IMR-90 (cell line): ENCODE results near the gene FGD5. TPM values are rescaled to one million over a fixed set of nuclear protein-coding genes. Genes with fewer than 3 reads are reported as not detected.

ENCODE experiments used
- ATAC-seq: fragments of 200-7000 bp; cut with Tn5 transposase; 2 replicates; pipeline ENCODE4 v1.9.1; 2020; ENCODE audit warnings: low read depth, mild to moderate bottlenecking, moderate library complexity
- BruUV-seq: library from RNA; stranded (reverse); fragments of 400-500 nt; replicated peaks from 2 replicates; lab custom pipeline; 2021; lab: Mats Ljungman, UMichigan
- CTCF ChIA-PET: fragments of 300-600 bp; formaldehyde crosslinking; extraction: SDS; loops from one replicate; lab custom pipeline; 2021; ENCODE audit warnings: antibody characterized with exemption; lab: Yijun Ruan, JAX
- POLR2A ChIA-PET: fragments of 300-600 bp; sonication (Branson Sonifier 250); formaldehyde crosslinking; loops from one replicate; lab custom pipeline; 2022; ENCODE audit warnings: antibody characterized with exemption; ENCODE audit not compliant: unreplicated experiment; lab: Charles Lee
- DNase-seq: peaks from one replicate; pipeline ENCODE4 v3.0.0; 2013
- H2AFZ ChIP-seq: replicated peaks from 2 replicates; pipeline ENCODE3; 2013; ENCODE audit warnings: low read length, mild to moderate bottlenecking; ENCODE audit not compliant: poor library complexity
- H2AK5ac ChIP-seq: 2 replicates; pipeline ENCODE4 v1.6.1; 2013; ENCODE audit warnings: low read depth, low read length, inconsistent platforms
- H2AK9ac ChIP-seq: replicated peaks from 2 replicates; pipeline ENCODE3; 2013; ENCODE audit warnings: mild to moderate bottlenecking, low read depth, low read length, moderate library complexity; ENCODE audit not compliant: poor library complexity
- H2BK120ac ChIP-seq: 2 replicates; pipeline ENCODE4 v1.6.1; 2013; ENCODE audit warnings: low read depth, low read length, inconsistent platforms
- H2BK15ac ChIP-seq: 3 replicates; pipeline ENCODE4 v1.6.1; 2013; ENCODE audit warnings: low read depth, low read length, inconsistent platforms
- H2BK20ac ChIP-seq: 2 replicates; pipeline ENCODE4 v1.6.1; 2013; ENCODE audit warnings: low read depth, mild to moderate bottlenecking, inconsistent platforms, low read length, moderate library complexity
- H2BK5ac ChIP-seq: 2 replicates; pipeline ENCODE4 v1.6.1; 2013; ENCODE audit warnings: mild to moderate bottlenecking, low read depth, low read length, inconsistent platforms; ENCODE audit not compliant: poor library complexity, severe bottlenecking
- H3K14ac ChIP-seq: replicated peaks from 2 replicates; pipeline ENCODE4 v1.6.1; 2013; ENCODE audit warnings: low read depth, low read length, inconsistent platforms
- H3K18ac ChIP-seq: 2 replicates; pipeline ENCODE4 v1.6.1; 2013; ENCODE audit warnings: low read depth, low read length, control low read depth
- H3K23ac ChIP-seq: 2 replicates; pipeline ENCODE4 v1.6.1; 2013; ENCODE audit warnings: low read depth, low read length, inconsistent platforms
- H3K27ac ChIP-seq: 2 replicates; pipeline ENCODE4 v1.5.1; 2013; ENCODE audit warnings: mild to moderate bottlenecking, control low read depth, low read length; ENCODE audit not compliant: insufficient read depth
- H3K27me3 ChIP-seq: 2 replicates; pipeline ENCODE4 v1.6.1; 2013; ENCODE audit warnings: low read length; ENCODE audit not compliant: control insufficient read depth, insufficient read depth
- H3K36me3 ChIP-seq: 2 replicates; pipeline ENCODE4 v1.6.1; 2013; ENCODE audit warnings: low read length, mixed read lengths; ENCODE audit not compliant: control insufficient read depth, insufficient read depth
- H3K4ac ChIP-seq: 2 replicates; pipeline ENCODE4 v1.6.1; 2013; ENCODE audit warnings: low read depth, low read length, inconsistent platforms
- H3K4me1 ChIP-seq: 2 replicates; pipeline ENCODE4 v1.6.1; 2013; ENCODE audit warnings: low read length, mixed read lengths; ENCODE audit not compliant: control insufficient read depth, insufficient read depth
- H3K4me2 ChIP-seq: 2 replicates; pipeline ENCODE4 v1.6.1; 2013; ENCODE audit warnings: low read depth, mild to moderate bottlenecking, control low read depth, low read length, moderate library complexity
- H3K4me3 ChIP-seq: 2 replicates; pipeline ENCODE4 v1.5.1; 2013; ENCODE audit warnings: low read depth, mild to moderate bottlenecking, control low read depth, low read length, moderate library complexity; ENCODE audit not compliant: insufficient read depth
- H3K56ac ChIP-seq: 2 replicates; pipeline ENCODE4 v1.6.1; 2013; ENCODE audit warnings: low read length, inconsistent platforms; ENCODE audit not compliant: insufficient read depth; ENCODE audit errors: extremely low read depth
- H3K79me1 ChIP-seq, 2 experiments: 2 replicates each; pipeline ENCODE4 v1.6.1; 2013; ENCODE audit warnings: low read length in 2 of 2, inconsistent platforms in 1 of 2, low read depth in 1 of 2
- H3K9ac ChIP-seq: 2 replicates; pipeline ENCODE4 v1.6.1; 2013; ENCODE audit warnings: low read depth, low read length, control low read depth
- H3K9me1 ChIP-seq: 2 replicates; pipeline ENCODE4 v1.6.1; 2013; ENCODE audit warnings: low read length, inconsistent platforms; ENCODE audit not compliant: insufficient read depth
- H3K9me3 ChIP-seq: 2 replicates; pipeline ENCODE4 v1.6.1; 2013; ENCODE audit warnings: low read length; ENCODE audit not compliant: control insufficient read depth, insufficient read depth
- H4K20me1 ChIP-seq: 2 replicates; pipeline ENCODE4 v1.6.1; 2013; ENCODE audit warnings: low read length, inconsistent platforms; ENCODE audit not compliant: insufficient read depth
- H4K5ac ChIP-seq: 2 replicates; pipeline ENCODE4 v1.6.1; 2013; ENCODE audit warnings: mild to moderate bottlenecking, low read depth, low read length, control low read depth
- H4K8ac ChIP-seq, 2 experiments: 2 replicates each; pipeline ENCODE4 v1.6.1; 2013; ENCODE audit warnings: low read depth in 2 of 2, low read length in 2 of 2, control low read depth in 1 of 2, inconsistent platforms in 1 of 2
- H4K91ac ChIP-seq: 2 replicates; pipeline ENCODE4 v1.6.1; 2013; ENCODE audit warnings: low read depth, low read length, inconsistent platforms; ENCODE audit not compliant: insufficient read depth
- BHLHE40 ChIP-seq: fragments of 150-350 bp; IDR thresholded peaks from 2 replicates; pipeline ENCODE4 v1.6.1; 2016; ENCODE audit warnings: mild to moderate bottlenecking, low read depth, low read length
- POLR2A ChIP-seq: IDR thresholded peaks from 2 replicates; pipeline ENCODE4 v1.6.1; 2012; ENCODE audit warnings: mild to moderate bottlenecking, low read depth, low read length
- RAD21 ChIP-seq: IDR thresholded peaks from 2 replicates; pipeline ENCODE4 v1.6.1; 2012; ENCODE audit warnings: low read length, improper control_type of control experiment
- RCOR1 ChIP-seq: IDR thresholded peaks from 2 replicates; pipeline ENCODE4 v1.6.1; 2012; ENCODE audit warnings: mild to moderate bottlenecking, low read length, improper control_type of control experiment; ENCODE audit not compliant: insufficient replicate concordance
- SMC3 ChIP-seq: fragments of 150-350 bp; IDR thresholded peaks from 2 replicates; pipeline ENCODE4 v1.6.1; 2016; ENCODE audit warnings: low read depth, mild to moderate bottlenecking, antibody characterized with exemption, low read length, moderate library complexity
- WGBS, 2 experiments: methylation state at CpG; one replicate each; pipeline versions ENCODE4 v1.1.5 to v1.1.7; 2013; ENCODE audit warnings: missing lambda C conversion rate in 2 of 2; ENCODE audit not compliant: insufficient read length in 1 of 2; ENCODE audit errors: extremely low coverage in 2 of 2; 5-methylcytosine and 5-hydroxymethylcytosine counted together
- dilution Hi-C: fragments of 300-500 bp; cut with HindIII; formaldehyde crosslinking; loops from one replicate; pipeline ENCODE4 v1.14.3; 2018; ENCODE audit warnings: low sequenced_read_pairs; ENCODE audit not compliant: unreplicated experiment
- in situ Hi-C: fragments of 300-500 bp; cut with MboI; formaldehyde crosslinking; loops from 3 replicates; pipeline ENCODE4 v1.14.3; 2019; ENCODE audit warnings: low sequenced_read_pairs, inconsistent platforms, mixed read lengths
- intact Hi-C: fragments of 100-400 bp; cut with micrococcal nuclease; formaldehyde crosslinking; loops from 2 replicates; pipeline ENCODE4 v1.10.0; 2022
- polyA plus RNA-seq, 3 experiments: library from polyadenylated mRNA; depleted of rRNA; stranded (reverse); fragments of >200 nt; gene quantifications; 2 replicates each; pipeline ENCODE4 v1.2.3, GENCODE V29; 2012; ENCODE audit warnings: low replicate concordance in 1 of 3
- total RNA-seq: library from RNA; depleted of rRNA; stranded (reverse); fragments of >200 nt; gene quantifications from 2 replicates; pipeline ENCODE4 v1.2.3, GENCODE V29; 2012
- TF ChIP-seq, protein P1 (sequence below): conservative IDR thresholded peaks from 2 replicates; pipeline ENCODE4 v1.5.1; 2012; ENCODE audit warnings: mild to moderate bottlenecking, low read depth, low read length, improper control_type of control experiment
- TF ChIP-seq, protein P2 (sequence below): fragments of 150-350 bp; IDR thresholded peaks from 2 replicates; pipeline ENCODE4 v1.6.1; 2016; ENCODE audit warnings: low read depth, mild to moderate bottlenecking, low read length, moderate library complexity, borderline replicate concordance

The FGD5 gene
- total and polyA plus RNA-seq, 2 of the 4 experiments (the other 2 are of a cell fraction), result not detected

DNA sequence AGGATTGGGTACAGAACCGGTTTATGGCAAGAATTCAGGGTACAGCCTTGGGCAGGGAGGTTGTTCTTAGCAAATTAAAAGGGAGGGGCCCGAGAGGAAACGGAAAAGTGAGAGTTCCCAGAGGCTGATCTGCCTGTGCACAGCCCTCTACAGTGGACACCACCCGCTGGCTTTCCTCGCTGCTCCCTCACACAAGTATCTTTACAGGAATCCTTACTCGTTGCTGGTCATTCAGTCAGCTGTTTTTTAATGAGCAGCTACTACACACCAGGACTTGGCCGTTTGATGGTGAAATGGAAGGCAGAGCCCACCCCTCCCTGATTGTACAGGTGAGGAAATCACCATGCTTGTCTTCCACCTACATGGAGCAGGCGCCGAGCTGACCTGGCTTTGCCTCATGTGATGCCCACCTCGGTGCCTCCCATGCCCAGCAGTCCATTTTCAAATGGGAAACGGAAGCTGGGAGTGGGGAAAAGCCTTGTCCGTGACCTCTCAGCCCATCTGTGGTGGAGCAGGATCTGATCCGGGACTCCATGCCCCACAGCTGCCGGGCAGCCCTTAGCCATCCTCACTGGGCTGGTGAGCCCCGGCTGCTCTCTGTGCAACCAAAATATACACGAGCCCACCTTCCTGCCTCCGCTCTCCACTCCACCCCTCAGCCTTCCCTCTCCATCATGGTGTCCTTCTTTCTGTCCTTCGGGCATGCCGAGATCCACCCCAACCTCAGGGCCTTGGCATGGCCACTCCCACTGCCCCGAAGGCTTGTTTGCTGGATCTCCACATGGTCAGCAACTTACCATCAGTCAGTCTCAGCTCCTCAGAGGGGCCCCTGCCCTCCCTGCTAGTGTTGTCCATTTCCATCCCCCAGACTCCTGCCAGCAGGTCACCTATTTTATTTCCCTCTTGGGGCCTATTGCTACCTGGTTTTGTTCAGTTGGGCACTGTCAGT, 33.3 kb upstream of the FGD5 start:
- H3K14ac ChIP-seq, result no peak overlapping the region
- H2BK20ac ChIP-seq, result no peak overlapping the region
- H3K23ac ChIP-seq, result no peak overlapping the region
- in situ Hi-C loops (no loop called here), dilution Hi-C loops (no loop called here), intact Hi-C loops (no loop called here)
- no peak overlapping the region for H4K91ac ChIP-seq
- no peaks in the 10 kb centered on the region for H3K79me1 ChIP-seq
- H4K20me1 ChIP-seq, result no peaks in the 10 kb centered on the region
- H3K27me3 ChIP-seq, result peaks cover 18% of the 10 kb centered on the region; the same call in 1 of the 2 replicates
- no peak overlapping the region for H2AK5ac ChIP-seq
- ATAC-seq, result no peak
- DNase-seq, result no peak
- H3K18ac ChIP-seq, result no peak overlapping the region
- no peaks in the 10 kb centered on the region for H3K9me1 ChIP-seq
- H3K4me1 ChIP-seq, result no peaks in the 10 kb centered on the region
- H2AFZ ChIP-seq, result no peak overlapping the region
- H3K9ac ChIP-seq, result no peak overlapping the region
- H3K4me3 ChIP-seq, result no peak overlapping the region
- no peak overlapping the region for H3K4ac ChIP-seq
- H2BK5ac ChIP-seq, result no peak overlapping the region
- no peak overlapping the region for H4K5ac ChIP-seq
- no peak overlapping the region for H2AK9ac ChIP-seq
- no peak overlapping the region for H2BK120ac ChIP-seq
- no peaks in the 10 kb centered on the region for H3K9me3 ChIP-seq
- 78% methylated on average over 8 of the region's 20 CpGs; no CpG with 5 or more reads in 1 of the 2 experiments for WGBS, 2 experiments
- BruUV-seq, result no TSS peak
- H3K4me2 ChIP-seq, result no peak overlapping the region
- H2BK15ac ChIP-seq, result no peak overlapping the region
- no peak overlapping the region for H4K8ac ChIP-seq
- CTCF ChIA-PET, result no interaction called here
- TF ChIP-seq BHLHE40 (no peak), RAD21 (no peak), POLR2A (no peak), RCOR1 (no peak), SMC3 (no peak)
- TF ChIP-seq, protein P1, sequence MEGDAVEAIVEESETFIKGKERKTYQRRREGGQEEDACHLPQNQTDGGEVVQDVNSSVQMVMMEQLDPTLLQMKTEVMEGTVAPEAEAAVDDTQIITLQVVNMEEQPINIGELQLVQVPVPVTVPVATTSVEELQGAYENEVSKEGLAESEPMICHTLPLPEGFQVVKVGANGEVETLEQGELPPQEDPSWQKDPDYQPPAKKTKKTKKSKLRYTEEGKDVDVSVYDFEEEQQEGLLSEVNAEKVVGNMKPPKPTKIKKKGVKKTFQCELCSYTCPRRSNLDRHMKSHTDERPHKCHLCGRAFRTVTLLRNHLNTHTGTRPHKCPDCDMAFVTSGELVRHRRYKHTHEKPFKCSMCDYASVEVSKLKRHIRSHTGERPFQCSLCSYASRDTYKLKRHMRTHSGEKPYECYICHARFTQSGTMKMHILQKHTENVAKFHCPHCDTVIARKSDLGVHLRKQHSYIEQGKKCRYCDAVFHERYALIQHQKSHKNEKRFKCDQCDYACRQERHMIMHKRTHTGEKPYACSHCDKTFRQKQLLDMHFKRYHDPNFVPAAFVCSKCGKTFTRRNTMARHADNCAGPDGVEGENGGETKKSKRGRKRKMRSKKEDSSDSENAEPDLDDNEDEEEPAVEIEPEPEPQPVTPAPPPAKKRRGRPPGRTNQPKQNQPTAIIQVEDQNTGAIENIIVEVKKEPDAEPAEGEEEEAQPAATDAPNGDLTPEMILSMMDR, result no peak
- TF ChIP-seq, protein P2, sequence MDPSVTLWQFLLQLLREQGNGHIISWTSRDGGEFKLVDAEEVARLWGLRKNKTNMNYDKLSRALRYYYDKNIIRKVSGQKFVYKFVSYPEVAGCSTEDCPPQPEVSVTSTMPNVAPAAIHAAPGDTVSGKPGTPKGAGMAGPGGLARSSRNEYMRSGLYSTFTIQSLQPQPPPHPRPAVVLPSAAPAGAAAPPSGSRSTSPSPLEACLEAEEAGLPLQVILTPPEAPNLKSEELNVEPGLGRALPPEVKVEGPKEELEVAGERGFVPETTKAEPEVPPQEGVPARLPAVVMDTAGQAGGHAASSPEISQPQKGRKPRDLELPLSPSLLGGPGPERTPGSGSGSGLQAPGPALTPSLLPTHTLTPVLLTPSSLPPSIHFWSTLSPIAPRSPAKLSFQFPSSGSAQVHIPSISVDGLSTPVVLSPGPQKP, result no peak
- H3K36me3 ChIP-seq, result no peaks in the 10 kb centered on the region
- POLR2A ChIA-PET, result no interaction called here
- no peak overlapping the region for H3K27ac ChIP-seq
- H3K56ac ChIP-seq, result no peak overlapping the region
